Kidney glomerular epithelial cell (primary cell): ENCODE measurements around the gene GRK1.

Experiments used
- DNase-seq: peaks from one replicate; lab custom pipeline; 2025; lab: John Stamatoyannopoulos, UW

The GRK1 gene

GRCh38 chr13:113729187-113730019 is 62.4 kb downstream of the GRK1 start:
- no peak for DNase-seq

DNA sequence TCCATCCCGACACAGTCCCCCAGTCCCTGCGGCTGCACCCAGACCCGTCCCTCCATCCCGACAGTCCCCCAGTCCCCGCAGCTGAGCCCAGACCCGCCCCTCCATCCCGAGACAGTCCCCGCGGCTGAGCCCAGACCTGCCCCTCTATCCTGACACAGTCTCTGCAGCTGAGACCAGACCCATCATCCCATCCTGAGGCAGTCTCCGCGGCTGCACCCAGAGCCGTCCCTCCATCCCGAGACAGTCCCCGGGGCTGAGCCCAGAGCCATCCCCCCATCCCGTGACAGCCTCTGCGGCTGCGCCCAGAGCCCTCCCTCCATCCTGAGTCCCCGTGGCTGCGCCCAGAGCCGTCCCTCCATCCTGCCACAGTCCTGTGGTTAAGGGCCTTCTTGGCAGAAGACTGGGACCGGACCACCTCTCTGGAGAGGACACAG is 63.3 kb downstream of the GRK1 start:
- no peak for DNase-seq

- no peak for DNase-seq
Measured at GRCh38 chr13:113730831-113731191, 63.8 kb downstream of the GRK1 start.

- no peak for DNase-seq
Measured at GRCh38 chr13:113731192-113732175, 64.5 kb downstream of the GRK1 start.

- DNase-seq: no peak
Measured at GRCh38 chr13:113732176-113732960, 65.3 kb downstream of the GRK1 start.

GRCh38 chr13:113732961-113733950 is 66.2 kb downstream of the GRK1 start:
- no peak for DNase-seq

DNA sequence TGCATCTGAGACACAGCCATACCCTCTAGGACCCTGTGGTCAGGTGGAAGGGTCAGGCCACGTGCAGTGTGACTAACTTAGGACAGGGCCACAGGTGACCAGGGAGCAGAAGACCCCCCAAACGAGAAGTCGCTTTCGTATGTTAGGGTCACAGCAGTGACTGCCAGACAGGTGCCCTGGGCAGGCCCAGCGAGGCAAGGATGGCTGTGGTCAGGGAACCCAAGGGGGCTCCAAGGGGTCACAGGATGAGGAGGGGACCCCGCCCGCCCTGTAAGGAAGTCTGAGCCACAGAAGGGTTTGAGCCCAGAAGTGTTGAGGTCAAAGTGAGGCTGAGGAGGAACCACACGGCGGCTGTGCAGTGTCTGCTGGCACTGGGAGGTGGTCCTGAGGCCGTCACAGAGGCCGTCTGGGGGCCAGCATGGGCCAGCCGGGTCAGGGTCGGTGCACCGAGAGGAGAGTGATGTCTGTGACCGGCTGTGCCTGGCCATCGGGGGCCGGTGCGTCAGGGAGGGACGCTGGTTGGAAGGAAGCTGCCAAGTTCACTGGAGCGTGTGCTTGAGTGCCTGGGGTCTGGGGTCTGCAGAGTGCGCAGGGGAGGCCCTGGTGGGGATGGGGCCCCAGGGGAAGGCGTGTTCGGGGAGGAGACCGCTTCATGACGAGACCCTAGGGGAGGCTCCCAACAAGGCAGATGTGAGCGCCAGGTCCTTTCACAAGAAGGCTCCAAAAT is 67.2 kb downstream of the GRK1 start:
- no peak for DNase-seq

- DNase-seq: no peak
Measured at GRCh38 chr13:113734826-113735125, 67.8 kb downstream of the GRK1 start.

GRCh38 chr13:113735194-113735593 is 68.2 kb downstream of the GRK1 start:
- no peak for DNase-seq

DNA sequence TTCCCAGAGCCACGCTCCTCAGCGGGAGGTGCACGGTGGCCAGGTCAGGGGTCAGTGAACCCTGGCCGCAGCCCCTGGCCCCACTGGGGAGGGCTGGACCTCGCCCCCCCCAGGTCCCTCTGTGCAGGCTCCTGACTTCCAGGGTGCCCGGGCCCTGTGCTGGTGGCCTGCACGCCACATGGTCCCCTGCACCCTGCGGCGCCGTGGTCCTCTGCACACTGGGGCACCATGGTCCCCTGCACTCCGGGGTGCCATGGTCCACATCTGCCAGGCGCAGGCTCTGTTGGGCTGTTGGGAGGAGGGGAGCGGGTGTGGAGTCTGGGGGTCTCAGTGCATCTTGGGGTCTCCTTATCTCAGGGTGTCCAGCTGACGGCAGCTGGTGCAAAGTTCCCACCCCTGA is 68.7 kb downstream of the GRK1 start:
- DNase-seq: no peak

DNA sequence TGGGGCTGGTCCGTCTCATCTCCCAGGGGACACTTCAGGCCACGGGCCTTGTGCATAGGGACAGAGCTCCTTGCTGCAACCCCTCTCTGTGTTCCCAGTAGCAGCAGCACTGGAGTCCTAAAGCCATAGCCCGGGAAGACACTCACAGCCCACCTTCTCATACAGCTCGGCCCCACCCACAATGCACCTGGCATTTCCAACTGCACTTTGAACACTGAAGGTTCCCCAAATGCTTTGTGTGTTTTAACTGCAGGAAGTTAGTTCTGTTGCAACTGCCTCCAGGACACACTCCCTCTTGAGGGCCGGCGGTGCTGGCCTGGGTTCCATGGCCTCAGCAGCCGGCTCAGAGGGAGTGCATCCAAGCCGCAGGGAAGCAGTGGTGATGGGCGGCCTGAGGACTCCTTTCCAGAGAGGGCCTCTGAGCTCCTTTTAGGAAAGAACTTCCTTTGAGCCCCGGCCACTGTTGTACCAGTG is 69.3 kb downstream of the GRK1 start:
- no peak for DNase-seq

DNA sequence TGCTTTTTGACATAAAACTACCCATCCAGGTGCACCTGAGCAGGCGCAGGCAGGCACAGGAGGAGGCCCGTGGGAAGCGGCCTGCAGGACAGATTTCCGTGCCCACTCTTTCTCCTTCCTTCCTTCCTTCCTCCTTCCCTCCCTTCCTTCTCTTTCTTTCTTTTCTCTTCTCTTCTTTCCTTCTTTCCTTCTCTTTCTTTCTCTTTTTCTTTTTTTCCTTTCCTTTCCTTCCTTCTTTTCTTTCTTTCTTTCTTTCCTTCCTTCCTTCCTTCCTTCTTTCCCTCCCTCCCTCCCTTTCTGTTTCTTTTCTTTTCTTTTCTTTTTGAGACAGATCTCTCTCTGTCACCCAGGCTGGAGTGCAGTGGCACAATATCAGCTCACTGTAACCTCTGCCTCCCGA is 70.8 kb downstream of the GRK1 start:
- no peak for DNase-seq

DNA sequence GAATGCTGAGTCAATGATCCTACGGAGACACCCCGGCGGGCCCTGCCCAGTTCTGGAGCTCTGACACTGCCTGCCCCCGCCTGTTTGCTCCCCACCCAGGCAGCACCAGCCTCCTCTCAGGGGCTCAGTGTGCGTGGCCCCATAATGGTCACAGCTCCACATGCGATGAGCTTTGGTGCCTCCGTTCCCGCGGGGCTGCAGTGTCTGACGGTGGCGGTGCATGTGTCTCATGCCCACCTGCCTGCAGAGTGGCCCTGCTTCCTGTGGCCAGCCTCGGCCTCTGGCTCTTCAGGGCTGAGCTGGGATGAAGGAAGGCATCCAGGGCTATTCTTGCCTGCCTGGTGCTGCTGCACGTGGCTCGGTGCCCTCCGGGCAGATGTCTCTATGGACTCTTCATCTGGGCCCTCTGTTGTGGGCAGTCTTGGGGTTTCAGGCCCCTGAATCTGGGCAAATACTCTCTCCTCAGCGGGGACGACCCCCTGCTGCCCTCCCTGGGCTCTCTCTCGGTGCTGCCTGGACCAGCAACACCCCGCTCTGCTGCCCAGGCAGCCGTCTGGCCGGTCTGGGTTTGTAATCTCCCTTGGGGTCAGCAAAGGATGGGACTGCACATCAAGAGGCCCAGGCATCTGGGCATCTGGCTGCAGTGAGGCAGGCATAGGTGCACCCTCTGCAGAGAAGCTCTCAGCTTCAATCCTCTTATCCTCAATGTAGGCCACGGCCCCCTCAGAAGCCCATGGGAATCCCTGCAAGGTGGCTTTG is 72.7 kb downstream of the GRK1 start:
- DNase-seq: no peak

DNA sequence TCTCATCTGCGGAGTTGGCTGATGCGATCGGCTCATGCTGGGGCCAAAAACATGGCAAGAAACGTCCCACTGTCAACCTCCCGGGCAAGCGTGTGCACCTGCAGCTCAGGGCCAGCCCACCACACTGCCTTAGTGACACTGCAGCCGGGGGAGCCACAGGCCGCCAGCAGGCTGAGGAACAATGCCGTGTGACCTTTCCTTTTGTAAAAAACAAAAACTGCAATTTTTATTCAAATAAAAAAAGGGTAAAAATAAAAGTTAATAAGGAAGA is 73.2 kb downstream of the GRK1 start:
- DNase-seq: no peak

- DNase-seq: no peak
Measured at GRCh38 chr13:113740661-113741060, 73.6 kb downstream of the GRK1 start.

DNA sequence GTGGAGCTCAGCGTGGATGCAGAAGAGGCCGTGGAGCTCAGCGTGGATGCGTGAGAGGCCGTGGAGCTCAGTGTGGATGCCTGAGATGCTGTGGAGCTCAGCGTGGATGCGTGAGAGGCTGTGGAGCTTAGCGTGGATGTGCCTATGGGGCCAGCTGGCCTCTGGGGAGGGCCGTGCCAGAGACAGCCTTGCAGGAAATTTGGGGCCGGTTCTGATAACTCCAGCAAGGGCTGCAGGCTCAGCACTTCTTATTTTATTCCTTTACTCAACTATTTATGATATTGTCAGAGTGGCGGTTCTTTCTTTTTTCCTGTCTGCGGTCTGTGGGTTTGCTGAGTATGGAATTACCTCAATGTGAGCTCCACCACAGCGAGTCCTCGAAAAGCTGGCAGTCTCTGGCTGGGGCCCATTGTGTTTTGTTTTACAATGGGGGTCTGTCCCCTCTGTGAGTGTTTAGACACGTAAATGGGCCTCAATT is 74.2 kb downstream of the GRK1 start:
- no peak for DNase-seq

- DNase-seq: peak; percentile 19
Measured at GRCh38 chr13:113742000-113742441, 75.0 kb downstream of the GRK1 start.

GRCh38 chr13:113742445-113743120 is 75.6 kb downstream of the GRK1 start:
- DNase-seq: peak; percentile 42
